K562 (cell line): ENCODE results near the gene TMCO1. TPM values are rescaled to one million over a fixed set of nuclear protein-coding genes. Genes with fewer than 3 reads are reported as not detected.

Experiments
- ATAC-seq: fragments of 200-7000 bp; cut with Tn5 transposase; 3 replicates; pipeline ENCODE4 v1.9.1; 2020; ENCODE audit warnings: moderate library complexity
- BruUV-seq: library from RNA; stranded (reverse); fragments of 400-500 nt; replicated peaks from 2 replicates; lab custom pipeline; 2021; lab: Mats Ljungman, UMichigan
- CTCF ChIA-PET: fragments of 300-600 bp; formaldehyde crosslinking; extraction: SDS; loops from one replicate; lab custom pipeline; 2021; ENCODE audit warnings: low intra/inter-chr PET ratio; lab: Yijun Ruan, JAX
- POLR2A ChIA-PET: fragments of 300-600, 350-650 bp; sonication (Branson Sonifier 250); formaldehyde crosslinking; extraction: SDS; loops from one replicate; lab custom pipeline; 2021; ENCODE audit warnings: antibody characterized with exemption, inconsistent platforms; lab: Yijun Ruan, JAX
- DNase-seq, 4 experiments: peaks; one replicate each; pipeline versions ENCODE4 v3.0.0 to v3.0.0-alpha.2; 2011 to 2018; ENCODE audit warnings: low spot score in 3 of 4, mixed read lengths in 3 of 4; ENCODE audit errors: extremely low read depth in 1 of 4
- FAIRE-seq: peaks from 2 replicates; lab custom pipeline; 2011; peaks lifted over from hg19 to GRCh38; lab: Jason Lieb, UNC
- H2AFZ ChIP-seq: 2 replicates; pipeline ENCODE4 v1.6.0; 2011; ENCODE audit warnings: low read depth, low read length, control low read depth, inconsistent platforms
- H3K27ac ChIP-seq: fragments of 200-600 bp; 3 replicates; pipeline ENCODE4 v1.8.0; 2011; ENCODE audit warnings: low read depth, mild to moderate bottlenecking, control low read depth, inconsistent platforms, low read length, moderate library complexity, mixed read lengths; ENCODE audit errors: extremely low read depth
- H3K27me3 ChIP-seq, 2 experiments: fragments of 300-600 bp in 1 of 2; 2 replicates in 1 of 2; 3 replicates in 1 of 2; pipeline versions ENCODE4 v1.6.0 to v1.8.0; 2011; ENCODE audit warnings: inconsistent platforms in 2 of 2, low read length in 2 of 2, mild to moderate bottlenecking in 1 of 2, mixed read lengths in 1 of 2, moderate library complexity in 1 of 2; ENCODE audit not compliant: control insufficient read depth in 2 of 2, insufficient read depth in 2 of 2
- H3K36me3 ChIP-seq: fragments of 300-600 bp; 3 replicates; pipeline ENCODE4 v1.8.0; 2011; ENCODE audit warnings: mild to moderate bottlenecking, low read length, inconsistent platforms; ENCODE audit not compliant: control insufficient read depth, insufficient read depth
- H3K4me1 ChIP-seq, 2 experiments: fragments of 200-600 bp in 1 of 2; replicated peaks in 1 of 2; 2 replicates in 1 of 2; 3 replicates in 1 of 2; pipeline versions ENCODE4 v1.5.1 to v1.8.0; 2011; ENCODE audit warnings: inconsistent platforms in 2 of 2, low read length in 2 of 2, mild to moderate bottlenecking in 1 of 2, mixed read lengths in 1 of 2, moderate library complexity in 1 of 2; ENCODE audit not compliant: control insufficient read depth in 2 of 2, insufficient read depth in 2 of 2
- H3K4me2 ChIP-seq: 2 replicates; pipeline ENCODE4 v1.6.1; 2011; ENCODE audit warnings: low read length, control low read depth, inconsistent platforms, mixed read lengths; ENCODE audit not compliant: insufficient read depth
- H3K4me3 ChIP-seq: fragments of 200-600 bp; sonication (generic), shearing (Covaris generic); 2 replicates; pipeline ENCODE4 v1.5.1; 2016; ENCODE audit warnings: control low read depth, inconsistent platforms
- H3K79me2 ChIP-seq: fragments of 200-600 bp; 3 replicates; pipeline ENCODE4 v1.8.0; 2011; ENCODE audit warnings: low read length, inconsistent platforms; ENCODE audit not compliant: control insufficient read depth, insufficient read depth
- H3K9ac ChIP-seq, 2 experiments: 2 replicates each; pipeline versions ENCODE4 v1.6.0 to v1.6.1; 2011; ENCODE audit warnings: low read depth in 2 of 2, low read length in 2 of 2, control low read depth in 1 of 2, inconsistent platforms in 1 of 2, mild to moderate bottlenecking in 1 of 2, mixed read lengths in 1 of 2; ENCODE audit not compliant: insufficient read depth in 1 of 2
- H3K9me1 ChIP-seq: one replicate; pipeline ENCODE4 v1.6.0; 2011; ENCODE audit warnings: inconsistent platforms, mild to moderate bottlenecking, low read length, moderate library complexity; ENCODE audit not compliant: control insufficient read depth, insufficient read depth
- H3K9me3 ChIP-seq: replicated peaks from 2 replicates; pipeline ENCODE4 v1.5.1; 2011; ENCODE audit warnings: low read depth, low read length, inconsistent platforms; ENCODE audit not compliant: control insufficient read depth, insufficient read depth
- H4K20me1 ChIP-seq: replicated peaks from 2 replicates; pipeline ENCODE4 v1.6.1; 2011; ENCODE audit warnings: low read length, inconsistent platforms, mixed read lengths; ENCODE audit not compliant: control insufficient read depth, insufficient read depth
- GATAD2B ChIP-seq: fragments of 450-650 bp; IDR thresholded peaks from 2 replicates; pipeline ENCODE4 v1.6.1; 2017; ENCODE audit warnings: mild to moderate bottlenecking, borderline replicate concordance
- HOMEZ ChIP-seq: fragments of 250-450 bp; sonication (Bioruptor Pico); IDR thresholded peaks from 2 replicates; pipeline ENCODE4 v1.4.0; 2020; ENCODE audit warnings: mild to moderate bottlenecking, moderate library complexity
- NR4A1 ChIP-seq, 2 experiments: fragments of 250-450 bp in 1 of 2; fragments of 450-650 bp in 1 of 2; sonication (Bioruptor Pico) in 1 of 2; IDR thresholded peaks; 2 replicates each; pipeline versions ENCODE4 v1.4.0 to v1.6.1; 2016 to 2020; ENCODE audit warnings: mild to moderate bottlenecking in 2 of 2, missing compliant biosample characterization in 1 of 2, missing genetic modification characterization in 1 of 2, moderate library complexity in 1 of 2
- ZBTB8A ChIP-seq: fragments of 450-650 bp; IDR thresholded peaks from 2 replicates; pipeline ENCODE4 v1.6.1; 2018; ENCODE audit warnings: mild to moderate bottlenecking, moderate library complexity; ENCODE audit not compliant: partially characterized antibody
- ZNF282 ChIP-seq: sonication (generic); formaldehyde crosslinking; IDR thresholded peaks from 2 replicates; pipeline ENCODE4 v1.8.1; 2023; ENCODE audit warnings: missing genetic modification reagents
- ZNF561 ChIP-seq: fragments of 450-650 bp; formaldehyde crosslinking; conservative IDR thresholded peaks from 2 replicates; pipeline ENCODE4 v1.4.0; 2020; ENCODE audit warnings: mild to moderate bottlenecking, moderate library complexity
- in situ Hi-C: fragments of 300-500 bp; cut with MboI; formaldehyde crosslinking; loops from 4 replicates; pipeline ENCODE4 v1.15.0; 2018; ENCODE audit warnings: inconsistent platforms, mixed read lengths
- intact Hi-C: fragments of 100-400 bp; cut with micrococcal nuclease; formaldehyde crosslinking; loops from 2 replicates; pipeline ENCODE4 v1.14.2; 2022
- polyA plus RNA-seq, 8 experiments: library from polyadenylated mRNA; depleted of rRNA in 4 of 8; stranded (reverse) in 5 of 8; unstranded in 3 of 8; fragments of >200 nt; fragmentation: Nextera tagmentation in 2 of 8; fragmentation: Illumina TruSeq in 1 of 8; extraction: Ambion mirVana in 2 of 8; extraction: Trizol in 1 of 8; gene quantifications; 2 replicates each; pipeline versions ENCODE4 v1.2.1 to v1.2.3, GENCODE V29; 2011 to 2014; ENCODE audit warnings: inconsistent platforms in 1 of 8, missing spikeins in 1 of 8
- total RNA-seq, 7 experiments: library from RNA; depleted of rRNA in 6 of 7; stranded (reverse); fragments of >200 nt in 6 of 7; fragmentation: Illumina TruSeq in 2 of 7; extraction: Trizol in 2 of 7; gene quantifications; 2 replicates each; pipeline versions ENCODE4 v1.2.1 to v1.2.3, GENCODE V29; 2011 to 2021; ENCODE audit warnings: low replicate concordance in 1 of 7
- TF ChIP-seq, protein P1 (sequence below): sonication (generic); formaldehyde crosslinking; IDR thresholded peaks from 2 replicates; pipeline ENCODE4 v1.8.1; 2023; ENCODE audit warnings: missing genetic modification reagents, mild to moderate bottlenecking, borderline replicate concordance
- TF ChIP-seq, protein P2 (sequence below): sonication (generic); formaldehyde crosslinking; IDR thresholded peaks from 2 replicates; pipeline ENCODE4 v1.8.1; 2023; ENCODE audit warnings: mild to moderate bottlenecking, missing genetic modification reagents

TMCO1 gene
- total and polyA plus RNA-seq, 9 of the 15 experiments (the other 6 are each of a cell fraction or from before 2014, with no cell fraction given), result 69.3 to 561 (median 175) TPM

- no peak for TF ChIP-seq HOMEZ (CRISPR knock-in tag)
- TF ChIP-seq ZNF561 (CRISPR knock-in tag), result no peak
- no peak for TF ChIP-seq ZBTB8A
- no peak for TF ChIP-seq GATAD2B
- TF ChIP-seq NR4A1 (CRISPR knock-in tag; IDR thresholded peaks at IDR 0.05), result no peak
- TF ChIP-seq NR4A1 (tag; IDR thresholded peaks at IDR 0.05), result no peak
- TF ChIP-seq, protein P1, sequence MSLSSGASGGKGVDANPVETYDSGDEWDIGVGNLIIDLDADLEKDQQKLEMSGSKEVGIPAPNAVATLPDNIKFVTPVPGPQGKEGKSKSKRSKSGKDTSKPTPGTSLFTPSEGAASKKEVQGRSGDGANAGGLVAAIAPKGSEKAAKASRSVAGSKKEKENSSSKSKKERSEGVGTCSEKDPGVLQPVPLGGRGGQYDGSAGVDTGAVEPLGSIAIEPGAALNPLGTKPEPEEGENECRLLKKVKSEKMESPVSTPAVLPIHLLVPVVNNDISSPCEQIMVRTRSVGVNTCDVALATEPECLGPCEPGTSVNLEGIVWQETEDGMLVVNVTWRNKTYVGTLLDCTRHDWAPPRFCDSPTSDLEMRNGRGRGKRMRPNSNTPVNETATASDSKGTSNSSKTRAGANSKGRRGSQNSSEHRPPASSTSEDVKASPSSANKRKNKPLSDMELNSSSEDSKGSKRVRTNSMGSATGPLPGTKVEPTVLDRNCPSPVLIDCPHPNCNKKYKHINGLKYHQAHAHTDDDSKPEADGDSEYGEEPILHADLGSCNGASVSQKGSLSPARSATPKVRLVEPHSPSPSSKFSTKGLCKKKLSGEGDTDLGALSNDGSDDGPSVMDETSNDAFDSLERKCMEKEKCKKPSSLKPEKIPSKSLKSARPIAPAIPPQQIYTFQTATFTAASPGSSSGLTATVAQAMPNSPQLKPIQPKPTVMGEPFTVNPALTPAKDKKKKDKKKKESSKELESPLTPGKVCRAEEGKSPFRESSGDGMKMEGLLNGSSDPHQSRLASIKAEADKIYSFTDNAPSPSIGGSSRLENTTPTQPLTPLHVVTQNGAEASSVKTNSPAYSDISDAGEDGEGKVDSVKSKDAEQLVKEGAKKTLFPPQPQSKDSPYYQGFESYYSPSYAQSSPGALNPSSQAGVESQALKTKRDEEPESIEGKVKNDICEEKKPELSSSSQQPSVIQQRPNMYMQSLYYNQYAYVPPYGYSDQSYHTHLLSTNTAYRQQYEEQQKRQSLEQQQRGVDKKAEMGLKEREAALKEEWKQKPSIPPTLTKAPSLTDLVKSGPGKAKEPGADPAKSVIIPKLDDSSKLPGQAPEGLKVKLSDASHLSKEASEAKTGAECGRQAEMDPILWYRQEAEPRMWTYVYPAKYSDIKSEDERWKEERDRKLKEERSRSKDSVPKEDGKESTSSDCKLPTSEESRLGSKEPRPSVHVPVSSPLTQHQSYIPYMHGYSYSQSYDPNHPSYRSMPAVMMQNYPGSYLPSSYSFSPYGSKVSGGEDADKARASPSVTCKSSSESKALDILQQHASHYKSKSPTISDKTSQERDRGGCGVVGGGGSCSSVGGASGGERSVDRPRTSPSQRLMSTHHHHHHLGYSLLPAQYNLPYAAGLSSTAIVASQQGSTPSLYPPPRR (CRISPR knock-in tag), result no peak
- no peak for TF ChIP-seq ZNF282 (CRISPR knock-in tag)
- TF ChIP-seq, protein P2, sequence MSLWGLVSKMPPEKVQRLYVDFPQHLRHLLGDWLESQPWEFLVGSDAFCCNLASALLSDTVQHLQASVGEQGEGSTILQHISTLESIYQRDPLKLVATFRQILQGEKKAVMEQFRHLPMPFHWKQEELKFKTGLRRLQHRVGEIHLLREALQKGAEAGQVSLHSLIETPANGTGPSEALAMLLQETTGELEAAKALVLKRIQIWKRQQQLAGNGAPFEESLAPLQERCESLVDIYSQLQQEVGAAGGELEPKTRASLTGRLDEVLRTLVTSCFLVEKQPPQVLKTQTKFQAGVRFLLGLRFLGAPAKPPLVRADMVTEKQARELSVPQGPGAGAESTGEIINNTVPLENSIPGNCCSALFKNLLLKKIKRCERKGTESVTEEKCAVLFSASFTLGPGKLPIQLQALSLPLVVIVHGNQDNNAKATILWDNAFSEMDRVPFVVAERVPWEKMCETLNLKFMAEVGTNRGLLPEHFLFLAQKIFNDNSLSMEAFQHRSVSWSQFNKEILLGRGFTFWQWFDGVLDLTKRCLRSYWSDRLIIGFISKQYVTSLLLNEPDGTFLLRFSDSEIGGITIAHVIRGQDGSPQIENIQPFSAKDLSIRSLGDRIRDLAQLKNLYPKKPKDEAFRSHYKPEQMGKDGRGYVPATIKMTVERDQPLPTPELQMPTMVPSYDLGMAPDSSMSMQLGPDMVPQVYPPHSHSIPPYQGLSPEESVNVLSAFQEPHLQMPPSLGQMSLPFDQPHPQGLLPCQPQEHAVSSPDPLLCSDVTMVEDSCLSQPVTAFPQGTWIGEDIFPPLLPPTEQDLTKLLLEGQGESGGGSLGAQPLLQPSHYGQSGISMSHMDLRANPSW (CRISPR knock-in tag), result no peak
- CTCF ChIA-PET, result no interaction called here
These were observed 38.9 kb upstream of the TMCO1 start for GRCh38 chr1:165807613-165808012.

More at GRCh38 chr1:165807613-165808012, 38.9 kb upstream of the TMCO1 start:
- POLR2A ChIA-PET, result no interaction called here
- FAIRE-seq (no peak), ATAC-seq (no peak), DNase-seq (no peak)
- no peaks in the 10 kb centered on the region for H3K9me1 ChIP-seq
- no peaks in the 10 kb centered on the region for H3K27me3 ChIP-seq
- H2AFZ ChIP-seq, result no peak overlapping the region
- intact Hi-C loops (no loop called here), in situ Hi-C loops (no loop called here)
- H3K4me1 ChIP-seq, result no peaks in the 10 kb centered on the region
- no peaks in the 10 kb centered on the region for H4K20me1 ChIP-seq
- H3K9me3 ChIP-seq, result no peaks in the 10 kb centered on the region
- BruUV-seq, result no TSS peak
- H3K27ac ChIP-seq, result no peak overlapping the region
- no peaks in the 10 kb centered on the region for H3K36me3 ChIP-seq
- no peak overlapping the region for H3K4me2 ChIP-seq
- no peaks in the 10 kb centered on the region for H3K79me2 ChIP-seq
- no peak overlapping the region for H3K9ac ChIP-seq
- no peak overlapping the region for H3K4me3 ChIP-seq
